MM.1S (cell line): ENCODE measurements around the gene MYOG.

Source experiments
- CTCF ChIP-seq: fragments of 300-600 bp; sonication (generic); IDR thresholded peaks from 2 replicates; pipeline ENCODE4 v1.5.1; 2016; ENCODE audit warnings: antibody characterized with exemption, low read length, mixed read lengths
- EZH2 ChIP-seq: fragments of 300-600 bp; sonication (generic); optimal IDR thresholded peaks from 2 replicates; pipeline ENCODE3; 2017; ENCODE audit warnings: low read depth, mild to moderate bottlenecking, antibody characterized with exemption, low read length, mixed read lengths
- EZH2phosphoT487 ChIP-seq: fragments of 300-600 bp; sonication (generic); IDR thresholded peaks from 2 replicates; pipeline ENCODE4 v1.6.1; 2018; ENCODE audit warnings: antibody characterized with exemption, low read length

- no peak for TF ChIP-seq CTCF
- no peak for TF ChIP-seq EZH2
- no peak for TF ChIP-seq EZH2phosphoT487
Observed at GRCh38 chr1:203078478-203078877, 7.3 kb downstream of the MYOG start.
